ENCODE measurements around the gene GPC5.

DNA sequence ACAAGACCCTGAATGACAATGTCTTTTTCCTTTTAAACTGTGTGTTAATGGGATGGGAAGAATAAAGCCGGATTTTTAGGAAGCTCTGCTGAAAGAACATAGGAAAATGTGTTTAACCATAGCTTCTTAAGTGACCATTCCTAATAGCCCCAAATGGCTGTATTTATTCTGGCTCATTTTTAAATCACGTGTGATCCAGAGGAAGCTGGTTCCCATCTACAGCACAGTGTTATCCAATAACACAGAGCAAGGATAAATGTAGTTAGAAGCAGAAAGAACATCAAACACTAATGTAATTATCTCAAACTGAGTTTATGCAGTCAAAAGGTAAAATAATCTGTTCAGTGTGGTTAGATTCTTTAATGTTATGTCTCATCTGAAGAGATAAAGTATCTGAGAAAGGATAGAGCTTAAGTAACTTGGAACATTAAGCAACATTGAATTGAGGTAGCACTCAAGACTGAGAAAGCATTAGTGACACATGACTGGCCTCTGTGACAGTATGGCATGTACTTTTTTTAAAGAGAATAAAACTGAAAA lies 853.3 kb downstream of the GPC5 start:
- TF ChIP-seq POLR2A (IDR thresholded peaks at IDR 0.05) (no peak), POLR2AphosphoS5 (IDR thresholded peaks at IDR 0.05) (no peak)
- TF ChIP-seq, protein P1, sequence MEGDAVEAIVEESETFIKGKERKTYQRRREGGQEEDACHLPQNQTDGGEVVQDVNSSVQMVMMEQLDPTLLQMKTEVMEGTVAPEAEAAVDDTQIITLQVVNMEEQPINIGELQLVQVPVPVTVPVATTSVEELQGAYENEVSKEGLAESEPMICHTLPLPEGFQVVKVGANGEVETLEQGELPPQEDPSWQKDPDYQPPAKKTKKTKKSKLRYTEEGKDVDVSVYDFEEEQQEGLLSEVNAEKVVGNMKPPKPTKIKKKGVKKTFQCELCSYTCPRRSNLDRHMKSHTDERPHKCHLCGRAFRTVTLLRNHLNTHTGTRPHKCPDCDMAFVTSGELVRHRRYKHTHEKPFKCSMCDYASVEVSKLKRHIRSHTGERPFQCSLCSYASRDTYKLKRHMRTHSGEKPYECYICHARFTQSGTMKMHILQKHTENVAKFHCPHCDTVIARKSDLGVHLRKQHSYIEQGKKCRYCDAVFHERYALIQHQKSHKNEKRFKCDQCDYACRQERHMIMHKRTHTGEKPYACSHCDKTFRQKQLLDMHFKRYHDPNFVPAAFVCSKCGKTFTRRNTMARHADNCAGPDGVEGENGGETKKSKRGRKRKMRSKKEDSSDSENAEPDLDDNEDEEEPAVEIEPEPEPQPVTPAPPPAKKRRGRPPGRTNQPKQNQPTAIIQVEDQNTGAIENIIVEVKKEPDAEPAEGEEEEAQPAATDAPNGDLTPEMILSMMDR (IDR thresholded peaks at IDR 0.05) = no peak
